HG02642 (cell line): ENCODE results near the gene ZNF423.

ENCODE experiments used
- ATAC-seq: cut with Tn5 transposase; IDR thresholded peaks from one replicate; pipeline ENCODE4 v1.9.1; 2021; ENCODE audit warnings: mild to moderate bottlenecking; ENCODE audit not compliant: unreplicated experiment, poor library complexity

ZNF423 gene

GRCh38 chr16:49737541-49737940 is 118.4 kb downstream of the ZNF423 start:
- no peak for ATAC-seq

GRCh38 chr16:49734331-49734730 is 121.6 kb downstream of the ZNF423 start:
- no peak for ATAC-seq

GRCh38 chr16:49733313-49734009 is 122.5 kb downstream of the ZNF423 start:
- ATAC-seq, result no peak

GRCh38 chr16:49731911-49732310 is 124.0 kb downstream of the ZNF423 start:
- no peak for ATAC-seq

- ATAC-seq, result no peak
Measured at GRCh38 chr16:49730772-49731171, 125.1 kb downstream of the ZNF423 start.

- no peak for ATAC-seq
Measured at GRCh38 chr16:49727611-49728010, 128.3 kb downstream of the ZNF423 start.

- ATAC-seq, result no peak
Measured at GRCh38 chr16:49726155-49726554, 129.8 kb downstream of the ZNF423 start.

- ATAC-seq, result no peak
Measured at GRCh38 chr16:49725651-49726050, 130.3 kb downstream of the ZNF423 start.

- ATAC-seq, result no peak
Measured at GRCh38 chr16:49724774-49725173, 131.1 kb downstream of the ZNF423 start.

GRCh38 chr16:49723310-49723709 is 132.6 kb downstream of the ZNF423 start:
- ATAC-seq, result no peak

GRCh38 chr16:49720225-49720624 is 135.7 kb downstream of the ZNF423 start:
- no peak for ATAC-seq

- ATAC-seq, result no peak
Measured at GRCh38 chr16:49717689-49718088, 138.2 kb downstream of the ZNF423 start.

GRCh38 chr16:49716339-49716934 is 139.5 kb downstream of the ZNF423 start:
- no peak for ATAC-seq

GRCh38 chr16:49713770-49714169 is 142.1 kb downstream of the ZNF423 start:
- no peak for ATAC-seq

- no peak for ATAC-seq
Measured at GRCh38 chr16:49712542-49712941, 143.4 kb downstream of the ZNF423 start.

GRCh38 chr16:49712106-49712505 is 143.8 kb downstream of the ZNF423 start:
- no peak for ATAC-seq

- no peak for ATAC-seq
Measured at GRCh38 chr16:49709057-49709456, 146.9 kb downstream of the ZNF423 start.

- ATAC-seq, result no peak
Measured at GRCh38 chr16:49708491-49708890, 147.4 kb downstream of the ZNF423 start.

GRCh38 chr16:49706620-49707355 is 149.1 kb downstream of the ZNF423 start:
- ATAC-seq, result no peak

GRCh38 chr16:49704586-49705155 is 151.2 kb downstream of the ZNF423 start:
- no peak for ATAC-seq

- no peak for ATAC-seq
Measured at GRCh38 chr16:49703483-49703882, 152.4 kb downstream of the ZNF423 start.
